GM18498 (cell line): ENCODE results near the gene PHACTR3.

Experiments used
- ATAC-seq: cut with Tn5 transposase; IDR thresholded peaks from one replicate; pipeline ENCODE4 v1.9.1; 2021; ENCODE audit warnings: mild to moderate bottlenecking, moderate library complexity; ENCODE audit not compliant: unreplicated experiment

The PHACTR3 gene

DNA sequence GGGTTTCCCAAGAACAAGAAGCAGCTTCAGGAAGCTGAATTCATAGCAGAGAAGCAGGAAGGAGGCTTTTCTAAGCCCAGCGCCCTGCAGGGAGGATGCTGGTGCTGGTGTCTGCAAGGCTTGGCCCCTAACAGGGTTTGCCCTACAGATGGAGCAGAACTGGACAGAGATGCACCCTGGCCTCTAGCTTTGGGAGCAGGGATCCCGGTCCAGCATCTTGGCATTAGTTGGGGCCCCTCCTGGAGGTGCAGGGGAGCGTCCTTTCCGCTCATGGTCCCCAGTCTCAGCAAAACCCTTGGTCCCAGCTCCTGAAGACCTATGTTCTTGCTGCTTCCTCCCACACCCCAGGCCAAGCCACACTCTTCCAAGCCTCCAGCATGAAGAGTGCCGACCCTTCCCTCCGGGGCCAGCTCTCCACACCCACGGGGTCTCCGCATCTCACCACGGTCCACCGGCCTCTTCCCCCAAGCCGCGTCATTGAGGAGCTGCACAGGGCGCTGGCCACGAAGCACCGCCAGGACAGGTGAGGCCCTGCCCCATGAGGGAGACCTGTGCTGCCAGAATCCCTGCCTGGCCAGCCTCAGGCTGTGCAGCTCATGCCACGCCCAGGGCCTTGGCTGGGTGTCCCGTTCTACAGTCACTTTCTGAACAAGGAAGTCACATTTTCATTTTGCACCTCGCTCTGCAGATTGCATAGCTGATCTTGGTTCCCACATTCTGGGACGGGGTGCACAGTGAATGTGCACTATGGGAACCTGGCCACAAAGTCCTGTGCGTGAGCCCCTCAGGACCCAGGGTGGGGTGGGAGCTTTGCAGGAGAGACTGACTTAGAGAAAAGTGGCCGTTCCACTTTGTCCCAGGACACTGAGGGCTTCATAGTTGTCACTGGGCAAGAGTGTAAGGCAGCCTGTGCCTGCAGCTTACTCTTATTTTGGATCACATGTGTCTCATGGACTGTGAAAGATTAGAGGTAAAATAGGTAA, 168.9 kb downstream of the PHACTR3 start:
- no peak for ATAC-seq

DNA sequence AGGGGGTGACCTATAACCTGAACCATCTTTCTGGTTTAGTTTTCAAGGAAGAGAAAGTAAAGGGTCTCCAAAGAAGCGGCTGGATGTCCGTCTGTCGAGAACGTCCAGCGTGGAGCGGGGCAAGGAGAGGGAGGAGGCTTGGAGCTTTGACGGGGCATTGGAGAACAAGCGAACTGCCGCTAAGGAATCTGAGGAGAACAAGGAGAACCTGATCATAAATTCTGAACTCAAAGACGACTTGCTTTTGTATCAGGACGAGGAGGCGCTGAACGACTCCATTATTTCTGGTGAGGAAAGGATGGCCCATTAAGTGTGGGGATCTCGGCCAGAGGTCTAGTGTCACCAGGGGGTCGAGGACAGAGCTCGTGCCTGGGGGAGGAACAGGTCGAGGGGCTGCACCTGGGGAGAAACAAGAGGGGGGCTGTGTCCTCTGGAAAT, 169.9 kb downstream of the PHACTR3 start:
- no peak for ATAC-seq

DNA sequence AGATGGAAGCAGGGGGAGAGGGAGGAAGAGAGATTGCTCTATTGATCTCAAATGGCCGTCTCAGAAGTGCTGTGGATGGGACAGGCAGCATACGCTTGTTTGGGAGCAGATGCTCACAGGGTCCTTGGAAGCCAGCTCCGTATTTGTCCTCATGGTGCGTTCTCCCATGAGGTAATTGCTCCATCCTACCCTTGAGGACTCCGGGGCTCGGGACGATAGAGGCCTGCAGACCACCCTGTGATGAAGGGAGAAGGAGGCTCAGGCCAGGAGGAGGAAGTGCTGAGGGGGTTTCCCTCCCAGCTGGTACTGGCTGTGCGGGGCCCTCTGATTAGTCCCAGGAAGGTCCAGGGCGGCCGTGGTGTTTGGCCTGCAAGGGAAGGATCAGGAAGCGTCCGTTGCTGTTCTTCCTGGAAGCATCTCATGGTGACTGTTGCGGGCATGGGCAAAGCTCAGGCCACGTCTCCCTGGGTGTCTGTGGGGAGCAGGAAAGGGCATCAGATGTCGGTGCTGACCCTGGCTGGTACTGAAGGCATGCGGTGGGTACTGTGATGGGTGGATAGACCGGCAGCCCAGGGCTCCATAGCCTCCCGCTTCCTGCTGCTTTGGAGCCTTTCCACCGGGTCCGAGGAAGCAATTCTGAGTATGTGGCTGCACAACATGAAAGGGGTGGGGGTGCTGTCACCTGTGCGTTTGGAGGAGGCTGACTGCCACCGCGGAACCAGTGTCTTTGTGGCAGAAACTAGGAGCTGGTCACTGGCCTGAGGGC, 170.8 kb downstream of the PHACTR3 start:
- no peak for ATAC-seq

DNA sequence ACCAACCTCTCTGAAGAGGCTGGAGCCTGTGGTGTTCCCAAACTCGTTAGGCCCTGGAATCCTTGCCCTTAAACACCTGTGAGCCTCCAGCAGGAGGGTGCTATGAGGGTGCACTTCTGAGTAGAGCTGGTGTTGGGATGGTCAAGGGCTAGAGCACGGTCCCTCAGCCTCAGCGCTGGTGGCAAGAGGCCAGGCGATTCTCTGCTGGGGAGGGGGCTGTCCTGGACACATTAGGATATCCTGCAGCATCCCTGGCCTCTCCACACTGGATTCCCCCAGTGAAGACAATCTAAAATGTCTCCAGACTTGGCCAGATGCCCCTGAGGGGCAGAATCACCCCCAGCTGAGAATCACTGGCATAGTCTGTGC, 171.3 kb downstream of the PHACTR3 start:
- no peak for ATAC-seq

DNA sequence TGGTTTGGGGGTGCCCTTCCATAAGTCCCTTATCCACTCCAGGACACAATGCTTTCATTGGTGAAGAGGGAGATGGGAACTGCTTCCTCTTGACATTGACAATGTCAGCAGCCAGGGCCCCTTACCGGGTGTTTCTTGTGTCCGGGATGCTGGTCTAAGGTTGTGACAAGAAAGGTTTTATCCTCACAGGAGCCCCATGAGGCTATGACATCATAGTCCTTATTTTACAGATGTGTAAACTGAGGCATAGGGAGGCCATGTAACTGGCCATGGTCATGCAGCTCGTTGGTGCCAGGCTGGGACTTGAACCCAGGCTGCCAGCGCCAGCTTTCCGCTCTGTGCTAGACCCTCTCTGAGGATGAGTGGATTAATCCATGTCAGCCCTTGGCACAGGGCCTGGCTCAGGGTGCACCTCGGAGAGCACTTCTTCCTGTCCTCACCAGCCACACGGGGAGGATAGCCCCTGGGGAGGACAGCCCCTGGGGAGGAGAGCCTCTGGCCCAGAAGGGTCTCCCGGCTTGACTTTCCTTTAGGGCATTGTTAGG, 171.8 kb downstream of the PHACTR3 start:
- ATAC-seq = no peak

DNA sequence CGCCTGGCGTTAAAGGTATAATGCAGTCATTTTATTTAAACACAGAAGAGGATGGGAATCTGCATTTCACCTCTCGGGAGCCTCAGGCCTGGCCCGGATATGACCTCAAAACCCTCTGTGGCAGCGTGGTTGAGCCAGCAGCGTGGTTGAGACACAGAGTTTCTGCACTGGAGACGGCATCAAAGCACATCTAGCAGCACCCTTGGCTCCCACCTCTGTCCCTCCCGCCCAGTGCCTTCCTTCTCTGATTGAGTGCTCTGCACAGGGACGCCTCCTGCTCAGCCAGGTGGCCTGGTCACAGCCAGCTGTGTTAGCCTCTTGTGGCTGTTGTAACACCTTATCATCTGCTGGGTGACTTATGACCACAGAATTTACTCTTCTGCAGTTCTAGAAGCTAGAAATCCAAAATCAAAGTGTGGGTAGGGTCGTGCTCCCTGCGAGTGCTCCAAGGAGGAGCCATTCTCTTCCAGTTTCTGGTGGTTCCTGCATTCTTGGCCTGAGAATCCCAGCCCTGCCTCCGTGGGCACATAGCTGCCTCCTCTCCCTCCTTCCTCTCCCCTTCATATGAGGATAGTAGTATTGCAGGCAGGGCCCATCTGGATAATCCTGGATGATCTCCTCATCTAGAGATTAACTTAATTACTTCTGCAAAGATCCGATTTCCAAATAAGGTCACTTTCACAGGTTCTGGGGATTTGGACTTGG, 172.4 kb downstream of the PHACTR3 start:
- no peak for ATAC-seq

DNA sequence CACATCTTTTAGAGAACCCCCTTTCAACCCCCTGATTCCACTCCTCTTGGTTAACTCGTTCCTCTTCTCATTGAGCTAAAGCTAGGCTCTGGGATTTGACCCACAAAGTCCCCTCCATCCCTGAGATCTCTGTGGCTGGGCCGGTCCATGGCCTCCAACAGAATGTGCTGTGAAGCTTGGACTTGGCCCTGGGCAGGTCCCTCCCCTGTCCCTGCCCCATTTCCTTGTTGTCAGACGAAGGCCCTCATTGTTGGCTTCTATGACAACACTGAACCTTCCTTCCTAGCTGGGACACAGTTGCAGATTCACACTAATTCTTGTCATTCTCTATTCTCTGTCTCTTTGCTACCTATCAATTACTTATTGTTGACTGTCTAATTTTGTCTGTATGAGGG, 173.0 kb downstream of the PHACTR3 start:
- no peak for ATAC-seq

DNA sequence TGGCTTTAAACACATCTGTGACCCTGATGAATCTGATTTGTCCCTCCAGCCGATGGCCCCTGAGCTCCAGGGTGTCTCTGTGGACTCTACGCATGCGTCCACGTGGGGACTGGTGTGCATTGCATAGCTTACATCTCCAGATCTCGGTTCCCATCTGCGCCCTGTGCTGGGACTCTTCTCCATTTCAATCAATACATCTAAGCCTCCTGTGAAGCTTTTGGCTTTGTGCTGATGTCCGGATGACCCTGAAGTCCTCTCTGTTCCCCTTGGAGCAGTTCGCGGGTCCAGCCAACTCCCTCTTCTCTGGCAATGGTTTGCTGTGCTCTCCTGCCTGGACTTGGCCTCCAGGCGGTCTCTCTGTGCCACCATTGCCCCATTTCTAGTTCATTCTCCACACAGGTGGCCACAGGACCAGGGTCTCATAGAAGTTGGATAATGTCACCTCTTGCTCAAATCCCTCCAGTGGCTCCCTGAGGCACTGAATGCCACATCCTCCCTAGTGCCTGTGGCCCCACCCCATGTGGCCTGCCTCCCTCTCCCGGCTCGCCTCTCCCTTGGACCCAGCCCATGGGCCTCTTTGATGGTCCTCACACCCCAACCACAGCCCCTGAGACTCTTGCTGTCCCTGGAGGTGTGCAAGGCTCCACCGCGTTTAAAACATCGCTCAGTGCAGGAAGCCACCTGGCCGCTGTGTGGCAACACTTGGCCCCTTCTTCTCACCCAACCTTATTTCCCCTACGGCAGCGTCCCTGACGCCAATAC, 173.7 kb downstream of the PHACTR3 start:
- ATAC-seq = no peak

DNA sequence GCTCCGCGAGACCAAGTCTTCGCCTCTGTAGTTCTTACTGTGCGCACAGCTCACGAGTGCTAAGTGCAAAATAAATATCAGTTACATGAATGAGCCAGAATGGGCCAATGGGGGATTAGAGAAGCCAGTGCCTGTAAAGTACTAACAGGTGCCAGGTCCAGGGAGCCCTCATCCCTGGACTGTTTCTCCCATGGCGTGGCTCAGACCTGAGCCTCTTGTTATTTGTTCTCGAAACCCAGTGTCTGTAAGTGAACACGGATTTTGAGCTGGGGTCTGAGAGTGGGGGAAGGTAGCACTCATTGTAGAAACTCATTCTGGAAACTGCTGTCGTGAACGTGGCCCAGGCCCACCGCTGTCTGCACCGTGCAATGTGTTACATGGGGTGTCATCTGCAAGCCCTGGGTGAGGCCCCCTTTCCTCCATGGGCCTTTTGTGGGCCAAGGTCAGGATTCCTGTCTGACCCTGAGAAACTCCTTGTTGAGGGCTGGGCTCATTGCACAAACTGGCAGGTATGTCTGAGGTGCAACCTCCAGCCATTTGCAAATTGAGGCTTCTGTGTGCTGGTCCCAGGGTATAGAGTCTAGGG, 174.4 kb downstream of the PHACTR3 start:
- no peak for ATAC-seq

DNA sequence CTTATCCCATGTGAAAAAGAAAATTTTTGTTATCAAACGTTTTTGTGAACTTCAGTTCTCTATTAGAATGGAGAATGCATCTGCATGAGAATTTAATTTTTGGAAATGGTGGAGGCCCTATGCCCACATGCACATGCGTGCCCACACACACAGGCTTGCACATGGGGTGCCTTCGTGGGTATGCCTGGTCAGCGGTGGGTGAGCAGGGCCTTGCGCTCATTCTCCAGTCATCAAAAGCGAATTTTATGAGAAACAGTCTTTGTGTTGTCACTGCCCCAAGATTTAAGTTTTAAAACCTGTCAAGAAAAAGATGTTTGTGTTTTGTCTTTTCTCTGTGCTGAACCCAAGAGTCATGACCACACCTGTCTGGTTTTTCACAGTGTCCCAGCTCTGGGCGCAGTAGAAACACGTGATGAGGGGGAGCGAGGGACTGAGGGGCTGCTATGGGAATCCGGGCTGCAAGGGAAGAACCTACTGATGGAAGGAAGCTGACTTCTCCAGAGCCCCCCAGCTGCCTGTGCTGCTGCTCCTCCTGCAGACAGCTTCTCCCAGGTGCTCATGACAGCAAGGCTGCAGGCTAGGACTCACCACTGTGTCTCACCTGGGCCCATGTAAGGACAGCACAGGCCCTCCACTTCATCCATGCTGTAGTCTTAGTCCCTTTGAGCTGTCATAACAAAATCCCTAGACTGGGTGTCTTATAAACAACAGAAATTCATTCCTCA, 175.5 kb downstream of the PHACTR3 start:
- no peak for ATAC-seq

DNA sequence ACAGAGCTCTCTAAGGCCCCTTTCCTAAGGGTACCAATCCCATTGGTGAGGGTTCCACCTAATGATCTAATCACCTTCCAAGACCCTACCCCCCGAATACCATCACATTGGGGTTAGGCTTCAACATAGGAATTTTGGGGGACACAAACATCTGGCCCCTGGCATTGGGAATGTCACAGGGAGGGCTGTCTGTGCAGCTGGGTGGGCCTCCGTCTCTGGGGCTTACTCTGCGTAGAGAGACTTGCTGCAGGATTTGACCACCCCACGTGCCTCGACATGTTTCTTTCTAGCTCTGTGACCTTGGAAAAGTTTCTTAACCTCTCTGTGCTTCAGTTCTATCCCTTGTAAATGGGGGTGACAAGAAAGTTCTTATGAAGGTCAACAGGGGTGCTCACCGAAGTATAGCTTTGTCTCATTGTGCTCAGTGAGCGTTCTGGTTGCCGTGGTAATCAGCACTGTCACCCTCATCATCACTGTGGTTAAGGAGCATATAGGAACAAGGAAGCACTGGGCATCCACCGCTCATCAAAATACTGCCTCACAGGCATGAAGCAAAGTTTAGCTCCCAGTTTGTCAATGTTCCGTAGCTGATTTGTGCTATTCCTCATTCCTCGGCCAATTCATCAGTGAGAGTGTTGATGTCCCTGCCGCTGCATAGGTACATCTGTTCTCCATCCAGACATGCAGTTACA, 176.3 kb downstream of the PHACTR3 start:
- ATAC-seq = no peak

DNA sequence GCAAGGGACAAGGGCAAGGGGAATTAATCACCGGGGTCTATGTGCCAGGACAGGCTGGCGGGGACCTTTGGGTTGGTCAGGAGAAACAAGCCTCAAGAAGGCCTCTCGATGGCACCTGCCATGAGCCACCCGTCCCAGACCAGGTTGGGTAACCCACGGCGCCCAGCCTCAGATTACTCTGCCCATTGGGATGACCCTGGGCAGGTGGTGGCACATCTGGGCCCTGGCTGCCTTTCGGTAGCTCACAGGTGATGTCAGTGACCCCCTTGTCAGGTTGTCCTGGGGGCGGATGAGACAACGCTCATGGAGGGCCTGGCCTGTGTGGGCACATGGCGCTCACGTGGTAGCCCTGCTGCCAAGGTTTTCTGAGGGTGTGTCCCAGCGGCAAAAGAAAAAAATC, 176.9 kb downstream of the PHACTR3 start:
- no peak for ATAC-seq

DNA sequence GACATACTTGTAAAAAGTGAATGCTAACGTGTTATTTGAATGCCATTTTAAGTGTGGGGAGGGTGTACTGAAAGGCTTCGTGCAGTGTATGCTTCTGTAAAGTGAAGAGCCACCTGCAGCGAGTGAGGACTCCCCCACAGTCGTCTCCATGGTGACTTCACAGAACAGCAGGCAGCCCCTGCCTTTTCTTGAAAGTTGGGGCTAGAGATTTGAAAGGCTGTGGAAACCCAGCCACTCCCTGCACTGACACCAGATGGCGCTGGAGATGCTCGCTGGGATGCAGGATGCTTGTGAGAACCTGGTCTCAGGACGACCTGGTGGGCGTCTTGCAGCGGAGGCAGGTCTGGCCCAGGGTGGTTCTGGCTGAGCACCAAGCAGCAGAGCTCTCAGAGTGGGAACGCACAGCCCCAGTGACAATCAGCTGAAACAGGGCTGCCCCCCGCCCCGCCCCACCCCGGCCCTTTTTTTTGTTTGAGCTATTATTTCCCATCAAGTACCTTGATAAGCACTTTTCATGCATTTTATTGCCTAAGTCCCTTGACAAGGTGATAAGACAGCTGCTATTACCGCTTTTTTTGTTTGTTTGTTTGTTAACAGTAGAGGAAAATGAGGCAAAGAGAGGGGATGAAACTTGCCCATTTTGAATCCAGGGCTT, 178.8 kb downstream of the PHACTR3 start:
- no peak for ATAC-seq

DNA sequence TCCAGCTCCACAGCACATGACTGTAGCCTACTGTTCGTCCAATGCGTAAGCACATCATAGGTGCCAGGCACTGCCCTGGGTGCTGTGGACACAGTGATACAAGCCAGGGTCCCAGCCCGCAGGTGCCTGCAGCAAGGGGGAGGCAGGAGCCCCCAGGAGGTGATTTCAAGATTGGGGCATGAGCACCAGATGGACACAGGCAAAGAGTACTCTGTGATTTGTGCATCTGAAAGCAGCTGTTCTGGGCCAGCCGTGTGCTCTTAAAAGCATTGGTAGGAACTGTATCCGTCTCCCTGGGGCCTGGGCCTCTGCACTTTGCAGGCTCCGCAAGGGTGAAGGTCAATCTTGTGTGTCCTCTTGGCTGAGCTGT, 179.3 kb downstream of the PHACTR3 start:
- no peak for ATAC-seq

DNA sequence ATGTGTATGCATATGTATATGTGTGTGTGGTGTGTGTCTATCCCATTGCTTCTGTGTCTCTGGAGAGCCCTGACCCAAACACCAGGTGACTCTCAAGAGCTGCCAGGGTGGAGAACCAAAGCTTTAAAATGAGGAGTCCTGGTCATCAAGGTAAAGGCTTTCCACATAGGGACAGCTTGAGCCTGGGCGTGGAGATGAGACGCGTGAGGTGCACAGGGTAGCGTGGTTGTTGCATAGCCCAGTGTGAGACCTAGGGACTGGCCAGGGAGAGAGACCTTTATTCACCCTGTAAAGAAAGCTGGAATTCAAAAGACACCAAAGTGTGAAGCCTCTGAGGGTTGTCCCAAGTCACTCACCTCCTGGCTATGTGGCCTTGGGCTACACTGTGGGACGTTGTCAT, 180.0 kb downstream of the PHACTR3 start:
- no peak for ATAC-seq

DNA sequence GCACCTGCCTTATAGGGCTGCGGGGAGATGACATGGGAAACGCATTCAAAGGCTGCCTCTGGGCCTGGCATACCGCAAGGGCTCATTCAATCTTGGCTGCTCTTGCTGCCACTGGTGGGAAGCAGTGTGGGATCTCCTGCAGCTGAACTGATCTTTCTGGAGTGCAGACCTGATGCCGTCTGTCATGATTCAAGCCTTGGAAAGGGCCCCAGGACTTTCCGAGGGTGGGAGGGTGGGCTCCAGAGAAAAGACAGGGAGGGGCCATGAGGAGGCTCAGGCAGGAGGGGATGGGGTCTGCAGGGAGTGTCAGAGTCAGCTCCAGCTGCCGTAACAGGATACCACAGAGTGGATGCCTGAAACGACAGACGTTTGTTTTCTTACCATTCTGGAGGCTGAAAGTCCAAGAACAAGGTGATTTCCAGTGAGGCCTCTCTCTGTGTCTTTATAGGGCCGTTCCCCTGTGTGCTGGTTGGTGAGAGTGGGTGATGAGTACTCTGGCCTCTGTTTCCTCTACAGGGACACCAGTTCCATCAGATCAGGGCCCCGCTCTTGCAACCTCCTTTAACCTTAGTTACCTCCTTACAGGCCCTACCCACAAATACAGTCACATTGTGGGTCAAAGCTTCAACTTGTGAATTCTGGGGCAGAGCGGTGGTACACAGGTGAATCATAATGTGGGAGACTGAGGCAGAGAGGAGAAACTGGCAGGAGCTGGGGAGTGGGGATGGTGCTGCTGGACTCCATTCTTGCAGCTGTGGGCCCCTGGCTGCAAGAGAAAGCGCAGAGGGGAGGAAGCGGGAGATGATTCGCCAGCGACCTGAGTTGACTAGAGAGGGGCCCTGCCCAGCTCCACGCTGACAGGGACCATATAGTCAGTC, 180.7 kb downstream of the PHACTR3 start:
- ATAC-seq = no peak

DNA sequence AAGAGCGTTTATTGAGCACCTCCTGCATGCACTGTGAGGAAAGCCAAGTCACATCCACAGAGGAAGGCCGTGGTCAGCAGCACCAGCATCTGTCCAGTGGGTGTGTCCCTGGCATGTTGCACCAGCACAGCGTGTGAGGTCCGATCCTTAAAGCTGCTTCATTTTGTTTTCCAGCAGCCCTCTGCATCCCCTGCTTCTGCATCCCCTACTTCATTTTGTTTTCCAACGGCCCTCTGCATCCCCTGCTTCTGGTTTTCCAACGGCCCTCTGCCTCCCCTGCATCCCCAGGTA, 181.3 kb downstream of the PHACTR3 start:
- no peak for ATAC-seq
